Stimulated activated CD4-positive, alpha-beta T cell treated with anti-CD3 and anti-CD28 coated beads, Interleukin-1b, Interleukin-23, amount 100 ng/mL, for 1 hour (primary cell): Measurements from ENCODE around the gene CLN5.

ENCODE experiments used
- DNase-seq, 2 donors: peaks; one replicate each; pipeline ENCODE4 v3.0.0-alpha.2; 2020; ENCODE audit warnings: low read depth in 2 of 2

The CLN5 gene

DNA sequence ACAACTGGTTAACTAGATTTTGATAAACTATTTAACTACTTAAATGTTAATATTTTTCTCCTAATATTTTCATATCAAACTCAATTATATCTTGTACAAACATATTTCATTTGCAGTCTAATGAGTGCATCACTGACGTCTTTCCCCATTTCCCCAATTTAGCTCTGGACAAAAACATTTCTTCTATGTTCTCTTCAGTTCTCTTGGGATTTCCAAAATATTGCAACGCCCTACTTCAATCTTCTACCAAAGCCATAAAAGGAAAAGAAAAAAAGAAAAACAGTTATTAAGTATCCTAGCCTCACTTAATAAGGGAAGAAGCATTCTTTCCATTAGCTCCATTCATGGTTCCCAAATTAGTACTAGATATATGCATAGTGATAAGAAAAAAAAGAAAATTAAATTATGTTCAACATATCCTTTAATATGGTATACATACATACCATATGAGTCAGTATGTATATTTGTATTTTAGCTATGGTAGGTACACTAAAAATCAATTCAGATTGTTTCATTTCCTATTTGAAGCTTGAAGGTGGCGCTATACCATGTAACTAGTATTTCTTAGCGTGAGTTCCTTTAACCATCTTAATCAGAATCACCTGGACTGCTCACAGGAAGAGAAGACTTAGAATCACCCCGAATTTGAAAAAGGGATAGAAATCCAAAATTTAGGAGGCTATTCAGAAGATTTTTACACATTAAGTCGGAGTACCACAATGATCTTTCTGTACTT, 25.2 kb downstream of the CLN5 start:
- no peak for DNase-seq

DNA sequence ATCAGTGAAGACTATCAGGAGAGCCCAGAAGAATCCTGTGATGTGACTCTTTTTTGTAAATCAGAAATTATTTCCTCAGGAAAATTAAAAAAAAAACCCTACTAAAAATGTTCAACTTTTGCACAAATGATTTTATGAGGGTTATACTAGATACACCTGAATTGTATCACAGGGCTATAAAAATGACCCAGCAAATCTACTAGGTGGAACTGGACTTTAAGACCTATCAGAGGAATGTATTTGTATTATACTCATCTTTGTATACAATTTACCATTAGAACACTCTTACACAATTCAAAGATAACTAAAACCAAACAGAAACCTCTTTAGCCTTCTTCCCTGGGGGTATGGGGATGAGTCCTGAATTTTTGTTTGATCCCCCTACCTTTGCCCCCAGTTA, 27.9 kb downstream of the CLN5 start:
- no peak for DNase-seq

DNA sequence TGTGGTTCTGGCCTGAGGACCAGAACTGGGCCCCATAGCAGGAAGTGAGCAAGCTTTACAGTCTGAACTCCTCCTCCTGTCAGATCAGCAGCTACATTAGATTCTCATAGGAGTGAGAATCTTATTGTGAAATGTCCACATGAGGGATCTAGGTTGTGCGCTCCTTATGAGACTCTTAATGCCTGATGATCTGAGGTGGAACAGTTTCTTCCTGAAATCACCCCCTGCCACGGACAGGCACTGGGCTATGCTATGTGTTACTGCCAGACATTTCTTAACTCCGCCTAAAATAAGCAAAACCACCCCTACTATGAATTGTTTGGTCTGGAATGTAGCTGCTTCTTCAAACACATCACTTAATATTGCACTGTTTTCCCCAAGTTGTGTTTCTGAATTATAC, 30.5 kb downstream of the CLN5 start:
- DNase-seq: no peak

DNA sequence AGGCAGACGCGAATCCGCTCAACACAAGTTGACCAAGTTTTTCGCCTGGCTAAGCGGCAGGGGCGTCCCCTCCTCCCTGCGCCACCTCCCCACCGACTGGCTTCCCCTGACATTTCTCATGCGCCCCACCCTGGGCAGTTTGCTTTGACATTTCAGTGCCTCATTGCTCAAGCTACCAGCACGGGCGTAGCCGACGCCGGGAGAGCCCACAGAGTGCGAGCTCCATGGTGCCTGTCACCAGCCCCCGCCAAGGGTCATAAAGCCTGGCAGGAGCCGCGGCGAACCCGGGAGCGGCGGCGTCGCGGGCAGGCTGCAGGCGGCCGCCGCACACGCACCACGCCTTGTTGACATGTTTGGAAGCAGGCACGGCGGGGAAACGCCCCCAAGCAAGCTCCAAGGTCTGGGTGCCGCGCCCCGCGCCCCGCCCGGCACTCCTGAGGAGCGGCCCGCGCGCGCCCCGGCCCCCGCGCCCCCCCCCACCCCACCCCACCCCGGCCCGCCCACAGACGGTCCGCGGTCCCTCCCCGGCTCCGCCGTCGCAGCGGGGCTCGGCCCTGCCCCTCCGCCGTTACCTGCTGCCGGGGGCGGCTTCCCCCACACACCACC, 34.5 kb downstream of the CLN5 start:
- DNase-seq: peak; percentile 32 to 35

- DNase-seq: peak; percentile 50 to 57
These were observed 35.2 kb downstream of the CLN5 start, which contains the start of gene FBXL3 for GRCh38 chr13:77026861-77027621. Gene FBXL3, minus strand, starts transcription at chr13:77027159. Its CDS starts 5,299 bp downstream, at chr13:77021860.

- DNase-seq: no peak
These were observed 36.3 kb downstream of the CLN5 start for GRCh38 chr13:77028202-77028601.

DNA sequence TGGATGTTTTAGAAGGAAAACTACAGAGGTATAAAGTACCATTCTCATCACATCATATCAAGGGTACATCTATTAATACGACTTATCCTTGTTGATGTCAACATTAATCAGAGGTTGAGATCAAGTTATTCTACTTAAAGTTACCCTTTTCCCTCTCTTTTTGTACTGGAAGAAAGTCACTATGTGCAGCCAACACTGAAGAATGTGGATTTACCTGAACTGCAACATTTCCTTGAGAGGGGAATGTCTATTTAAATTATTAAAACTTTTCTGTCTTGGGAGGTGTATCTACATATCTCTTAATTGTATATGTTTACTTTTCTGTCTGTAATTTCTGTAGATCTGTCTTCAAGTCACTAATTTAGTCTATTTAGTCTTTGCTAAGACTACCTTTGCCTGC, 37.6 kb downstream of the CLN5 start:
- DNase-seq: no peak

- no peak for DNase-seq
These were observed 39.9 kb downstream of the CLN5 start for GRCh38 chr13:77031656-77032243.

GRCh38 chr13:77033717-77034302, 41.9 kb downstream of the CLN5 start:
- no peak for DNase-seq

- DNase-seq: no peak
These were observed 43.0 kb downstream of the CLN5 start for GRCh38 chr13:77034881-77035280.

DNA sequence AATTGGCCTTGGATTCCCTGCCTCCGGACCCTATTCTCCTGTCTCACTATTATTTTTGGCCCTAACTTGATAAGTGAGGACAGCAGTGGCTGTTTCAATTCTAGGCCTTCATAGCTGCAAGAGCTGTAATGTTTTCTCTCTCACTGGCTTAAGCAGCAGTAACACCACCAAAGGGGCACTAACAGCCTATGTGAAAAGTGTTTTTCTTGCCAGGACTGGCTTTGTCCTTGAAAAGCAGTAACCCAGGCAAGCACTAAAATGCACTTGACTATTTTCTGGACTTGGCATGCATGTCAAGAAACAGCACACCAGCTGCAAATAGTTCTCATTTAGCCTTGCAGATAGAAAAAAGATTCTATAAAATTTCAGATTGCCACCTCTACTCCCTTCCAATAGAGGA, 44.4 kb downstream of the CLN5 start:
- no peak for DNase-seq

DNA sequence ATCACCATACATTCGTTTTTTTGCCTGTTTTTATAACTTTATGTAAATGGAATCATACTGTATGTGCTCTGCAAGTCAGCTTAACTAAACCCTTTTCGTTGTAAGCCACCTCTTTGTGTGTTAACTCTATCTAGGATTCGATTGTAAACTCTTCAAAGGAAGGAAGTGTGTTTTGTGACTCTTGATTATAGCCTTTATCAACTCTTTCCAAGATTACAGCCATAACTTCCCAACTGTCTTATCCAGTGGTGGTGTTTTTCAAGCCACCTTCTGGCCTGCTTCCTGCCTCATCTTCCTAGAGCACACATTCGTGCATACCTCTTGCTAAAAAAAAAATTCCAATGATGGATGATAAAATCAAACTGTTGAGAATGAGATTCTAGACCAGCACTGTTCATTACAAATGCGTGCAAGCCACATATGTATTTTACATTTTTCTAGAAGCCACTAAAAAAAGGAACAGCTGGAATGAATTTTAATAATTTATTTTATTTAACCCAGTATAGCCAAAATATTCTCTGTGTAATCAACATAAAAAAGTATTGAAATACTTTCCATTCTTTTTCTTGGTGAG, 47.1 kb downstream of the CLN5 start:
- DNase-seq: no peak

GRCh38 chr13:77040076-77040475, 48.2 kb downstream of the CLN5 start:
- DNase-seq: no peak

DNA sequence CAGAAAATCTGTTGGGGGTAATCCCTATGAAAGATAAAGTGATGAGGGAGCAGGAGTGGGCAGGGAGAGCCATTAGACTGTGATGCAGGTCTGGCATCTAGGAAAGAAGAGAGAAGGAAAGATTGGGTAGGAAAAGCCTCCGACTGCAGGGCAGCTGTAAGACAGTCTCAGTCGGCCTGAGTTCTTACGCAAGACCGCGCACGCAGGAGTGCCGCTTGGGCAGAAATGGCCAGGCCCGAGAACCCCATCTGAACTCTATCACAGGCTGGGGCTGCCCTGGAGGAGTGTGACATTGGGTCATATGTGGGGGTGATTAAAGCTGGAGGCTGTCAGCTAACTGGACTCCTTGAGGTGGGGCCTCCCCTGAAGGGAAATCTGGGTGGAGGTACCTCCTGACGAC, 49.0 kb downstream of the CLN5 start:
- DNase-seq: no peak

DNA sequence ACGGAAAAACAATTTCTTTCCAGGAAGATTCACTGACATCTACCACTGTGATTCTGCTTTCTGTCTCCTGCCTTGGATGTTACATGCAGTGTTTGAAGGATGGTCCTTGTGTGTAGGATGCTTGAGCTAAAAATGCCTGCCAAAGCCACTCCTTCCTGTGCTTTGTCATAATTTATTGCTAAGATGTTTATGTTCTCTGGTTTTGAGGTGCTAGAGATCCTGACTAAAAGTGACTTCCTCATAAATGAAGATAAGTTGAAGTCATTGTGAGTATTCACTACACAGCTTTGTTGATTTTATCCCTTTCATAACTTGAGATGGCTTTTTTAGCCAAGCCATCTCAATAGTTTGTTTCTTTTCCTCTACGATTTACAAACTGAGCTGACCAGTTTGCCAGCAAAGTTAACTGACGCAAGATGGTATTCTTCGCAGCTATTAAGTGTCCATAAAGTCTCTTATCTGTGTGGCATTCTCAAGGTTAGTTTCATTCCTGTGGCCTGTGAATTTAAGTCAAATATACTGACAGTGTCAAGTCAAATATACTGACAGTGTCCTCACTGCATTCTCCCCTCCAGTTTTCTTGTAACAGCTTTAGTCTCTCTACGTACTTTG, 50.8 kb downstream of the CLN5 start:
- DNase-seq: no peak

- no peak for DNase-seq
These were observed 55.9 kb downstream of the CLN5 start for GRCh38 chr13:77047649-77048343.

DNA sequence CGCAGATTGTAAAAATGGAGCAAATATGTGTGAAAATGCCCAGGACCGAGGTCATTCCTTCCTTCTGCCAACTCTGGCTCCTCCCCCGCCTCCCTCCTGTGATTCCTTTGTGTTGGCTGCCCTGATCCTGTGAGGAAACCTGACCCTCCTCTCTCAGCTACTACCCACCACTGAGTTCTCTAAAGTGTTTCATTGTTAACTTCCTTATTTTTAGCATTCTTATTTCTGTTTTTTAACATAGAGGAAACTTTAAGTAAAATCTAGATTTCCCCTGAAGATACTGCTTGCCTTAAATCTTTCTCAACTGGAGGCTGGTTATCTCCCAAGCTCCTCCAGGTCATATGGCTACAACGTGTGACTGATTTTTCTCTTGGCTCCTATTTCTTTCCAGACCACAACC, 56.8 kb downstream of the CLN5 start:
- DNase-seq: no peak

GRCh38 chr13:77053192-77053591, 61.3 kb downstream of the CLN5 start:
- DNase-seq: no peak
